KMS-11 (cell line): ENCODE data around the gene ZBTB20.
A peak's percentile ranks its signal among the peaks of the same experiment; 100 is the strongest.

Experiments used
- H2AFZ ChIP-seq: fragments of 200-600 bp; sonication (generic); 2 replicates; pipeline ENCODE4 v1.6.1; 2016; ENCODE audit warnings: antibody characterized with exemption, mixed run types, low read depth
- H3K27ac ChIP-seq: fragments of 200-600 bp; sonication (generic); 2 replicates; pipeline ENCODE4 v1.6.1; 2016; ENCODE audit warnings: mild to moderate bottlenecking, mixed run types
- H3K27me3 ChIP-seq: fragments of 200-600 bp; sonication (generic); 2 replicates; pipeline ENCODE4 v1.6.1; 2017; ENCODE audit warnings: mild to moderate bottlenecking, low read depth, mixed run types, moderate library complexity; ENCODE audit not compliant: insufficient read depth
- H3K36me3 ChIP-seq: fragments of 200-600 bp; sonication (generic); 2 replicates; pipeline ENCODE4 v1.6.1; 2017; ENCODE audit warnings: mild to moderate bottlenecking, mixed run types; ENCODE audit not compliant: insufficient read depth
- H3K4me1 ChIP-seq: fragments of 200-600 bp; sonication (generic); 2 replicates; pipeline ENCODE4 v1.6.1; 2016; ENCODE audit warnings: mild to moderate bottlenecking, low read depth, mixed run types; ENCODE audit not compliant: poor library complexity, severe bottlenecking
- H3K4me2 ChIP-seq: fragments of 200-600 bp; sonication (generic); 2 replicates; pipeline ENCODE4 v1.7.0; 2016; ENCODE audit warnings: mild to moderate bottlenecking, mixed run types
- H3K4me3 ChIP-seq: fragments of 200-600 bp; sonication (generic); IDR thresholded peaks from 2 replicates; pipeline ENCODE4 v1.6.1; 2017; ENCODE audit warnings: low read depth, low read length, mixed read lengths; ENCODE audit not compliant: insufficient read depth
- H3K79me2 ChIP-seq: fragments of 200-600 bp; sonication (generic); 2 replicates; pipeline ENCODE4 v1.6.1; 2016; ENCODE audit warnings: low read depth, mixed run types; ENCODE audit not compliant: insufficient read depth
- H3K9ac ChIP-seq: fragments of 200-600 bp; sonication (generic); 2 replicates; pipeline ENCODE4 v1.6.1; 2016; ENCODE audit warnings: mild to moderate bottlenecking, mixed run types
- H4K20me1 ChIP-seq: fragments of 200-600 bp; sonication (generic); 2 replicates; pipeline ENCODE4 v1.6.1; 2016; ENCODE audit warnings: mild to moderate bottlenecking, mixed run types; ENCODE audit not compliant: insufficient read depth
- CTCF ChIP-seq: fragments of 200-600 bp; sonication (generic); conservative IDR thresholded peaks from 2 replicates; pipeline ENCODE4 v1.6.1; 2017; ENCODE audit warnings: low read depth, mild to moderate bottlenecking, antibody characterized with exemption, low read length, moderate library complexity, mixed read lengths

Gene ZBTB20

GRCh38 chr3:114454551-114455251 is 692.4 kb downstream of the ZBTB20 start:
- Histone ChIP-seq H3K4me2 (no peak overlapping the region; the same call in 1 of the 2 replicates), H3K79me2 (no peaks in the 10 kb centered on the region), H3K36me3 (no peaks in the 10 kb centered on the region), H3K27ac (no peak overlapping the region), H2AFZ (no peak overlapping the region), H3K4me3 (no peak overlapping the region), H4K20me1 (no peaks in the 10 kb centered on the region), H3K4me1 (peaks cover 50% of the 10 kb centered on the region), H3K9ac (no peak overlapping the region), H3K27me3 (no peaks in the 10 kb centered on the region)
- no peak for TF ChIP-seq CTCF

- Histone ChIP-seq H3K27me3 (no peaks in the 10 kb centered on the region), H3K4me3 (no peak overlapping the region), H3K27ac (no peak overlapping the region), H3K36me3 (no peaks in the 10 kb centered on the region), H2AFZ (no peak overlapping the region), H3K79me2 (no peaks in the 10 kb centered on the region), H3K4me1 (peaks cover 50% of the 10 kb centered on the region), H3K4me2 (peak overlapping the region; percentile 55), H4K20me1 (no peaks in the 10 kb centered on the region), H3K9ac (no peak overlapping the region)
- TF ChIP-seq CTCF: no peak
Observed at GRCh38 chr3:114453361-114453780, 693.7 kb downstream of the ZBTB20 start.

- Histone ChIP-seq H3K4me2 (peak overlapping the region; percentile 55; the same call in 1 of the 2 replicates), H3K9ac (no peak overlapping the region), H3K4me3 (no peak overlapping the region), H3K27ac (no peak overlapping the region), H3K36me3 (no peaks in the 10 kb centered on the region), H3K79me2 (no peaks in the 10 kb centered on the region), H4K20me1 (no peaks in the 10 kb centered on the region), H3K4me1 (peaks cover 50% of the 10 kb centered on the region), H2AFZ (no peak overlapping the region), H3K27me3 (no peaks in the 10 kb centered on the region)
- no peak for TF ChIP-seq CTCF
Observed at GRCh38 chr3:114452937-114453336, 694.2 kb downstream of the ZBTB20 start.

GRCh38 chr3:114452256-114452655 is 694.8 kb downstream of the ZBTB20 start:
- Histone ChIP-seq H3K27me3 (no peaks in the 10 kb centered on the region), H3K4me1 (peaks cover 46% of the 10 kb centered on the region), H3K9ac (no peak overlapping the region)

More at GRCh38 chr3:114452256-114452655, 694.8 kb downstream of the ZBTB20 start:
- TF ChIP-seq CTCF: no peak
- Histone ChIP-seq H3K27ac (no peak overlapping the region), H3K79me2 (no peaks in the 10 kb centered on the region), H4K20me1 (no peaks in the 10 kb centered on the region), H3K4me2 (no peak overlapping the region), H3K4me3 (no peak overlapping the region), H3K36me3 (no peaks in the 10 kb centered on the region), H2AFZ (no peak overlapping the region)
